ENCODE measurements around the gene TMEM213.

Gene TMEM213

DNA sequence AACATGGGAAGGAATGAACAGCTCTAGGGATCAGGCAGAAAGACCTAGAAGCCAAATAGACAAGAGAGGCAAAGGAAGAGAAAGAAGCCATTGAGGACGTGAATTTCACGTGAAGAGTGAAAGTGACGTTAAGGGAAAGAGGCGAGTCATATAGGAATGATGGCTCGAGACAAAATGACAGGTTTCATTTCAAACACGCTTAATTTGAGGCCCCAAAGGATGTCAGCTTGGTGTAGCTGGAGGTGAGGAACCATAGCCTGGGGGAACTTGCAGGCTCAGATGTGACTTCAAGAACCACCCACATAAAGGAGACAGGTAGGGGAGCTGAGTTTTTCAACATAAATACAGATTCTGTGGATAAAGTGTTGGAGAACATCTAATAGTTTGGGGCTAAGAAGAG, 84.5 kb downstream of the TMEM213 start:
- TF ChIP-seq, protein P1, sequence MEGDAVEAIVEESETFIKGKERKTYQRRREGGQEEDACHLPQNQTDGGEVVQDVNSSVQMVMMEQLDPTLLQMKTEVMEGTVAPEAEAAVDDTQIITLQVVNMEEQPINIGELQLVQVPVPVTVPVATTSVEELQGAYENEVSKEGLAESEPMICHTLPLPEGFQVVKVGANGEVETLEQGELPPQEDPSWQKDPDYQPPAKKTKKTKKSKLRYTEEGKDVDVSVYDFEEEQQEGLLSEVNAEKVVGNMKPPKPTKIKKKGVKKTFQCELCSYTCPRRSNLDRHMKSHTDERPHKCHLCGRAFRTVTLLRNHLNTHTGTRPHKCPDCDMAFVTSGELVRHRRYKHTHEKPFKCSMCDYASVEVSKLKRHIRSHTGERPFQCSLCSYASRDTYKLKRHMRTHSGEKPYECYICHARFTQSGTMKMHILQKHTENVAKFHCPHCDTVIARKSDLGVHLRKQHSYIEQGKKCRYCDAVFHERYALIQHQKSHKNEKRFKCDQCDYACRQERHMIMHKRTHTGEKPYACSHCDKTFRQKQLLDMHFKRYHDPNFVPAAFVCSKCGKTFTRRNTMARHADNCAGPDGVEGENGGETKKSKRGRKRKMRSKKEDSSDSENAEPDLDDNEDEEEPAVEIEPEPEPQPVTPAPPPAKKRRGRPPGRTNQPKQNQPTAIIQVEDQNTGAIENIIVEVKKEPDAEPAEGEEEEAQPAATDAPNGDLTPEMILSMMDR (IDR thresholded peaks at IDR 0.05; ENCODE audit: control insufficient read depth, extremely low read depth, insufficient read depth): no peak
- no peak overlapping the region for H3K4me3 ChIP-seq (ENCODE audit: low read depth, low read length)
- DNase-seq (ENCODE audit: low read depth): no peak

DNA sequence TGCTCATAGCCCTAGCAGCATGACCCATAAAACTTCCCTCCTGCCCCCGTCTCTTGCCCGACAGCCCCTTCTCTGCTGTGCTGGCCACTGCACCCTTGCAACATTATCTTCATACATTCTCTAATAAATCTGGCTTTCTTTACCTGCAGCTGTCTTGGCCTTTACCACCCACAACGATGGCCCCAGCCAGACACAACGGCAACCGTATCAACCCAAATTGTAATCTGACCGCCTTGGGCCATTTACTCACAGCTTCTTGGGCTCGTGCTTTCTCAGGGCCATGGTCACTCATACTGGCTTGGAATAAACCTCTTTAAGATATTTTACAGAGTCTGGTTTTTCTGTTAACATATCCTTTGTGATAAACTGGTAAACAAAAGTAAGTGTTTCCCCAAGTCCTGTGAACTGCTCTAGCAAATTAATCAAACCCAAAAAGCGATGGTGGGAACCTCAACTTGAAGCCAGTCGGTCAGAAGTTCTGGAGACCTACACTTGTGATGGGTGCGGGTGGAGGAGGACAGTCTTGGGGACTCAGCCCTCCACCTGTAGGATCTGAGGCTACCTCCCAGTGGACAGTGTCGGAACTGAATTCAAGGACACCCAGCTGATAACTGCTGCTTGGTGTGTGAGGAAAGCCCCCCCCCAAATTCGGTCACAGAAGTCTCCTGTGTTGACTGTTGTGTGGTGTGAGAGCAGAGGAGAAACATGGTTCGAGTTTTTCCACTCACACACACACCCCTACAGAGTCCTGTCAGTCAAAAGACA, 87.8 kb downstream of the TMEM213 start:
- no peak overlapping the region for H3K4me3 ChIP-seq (ENCODE audit: low read depth, low read length)
- DNase-seq (ENCODE audit: low read depth): no peak
- TF ChIP-seq, protein P1 (IDR thresholded peaks at IDR 0.05; ENCODE audit: control insufficient read depth, extremely low read depth, insufficient read depth): peak; percentile 31; the same call in 1 of the 2 replicates

GRCh38 chr7:138886501-138886917, 88.7 kb downstream of the TMEM213 start:
- DNase-seq (ENCODE audit: low read depth): peak; percentile 35
- no peak overlapping the region for H3K4me3 ChIP-seq (ENCODE audit: low read depth, low read length)
- TF ChIP-seq, protein P1 (IDR thresholded peaks at IDR 0.05; ENCODE audit: control insufficient read depth, extremely low read depth, insufficient read depth): peak; percentile 58

GRCh38 chr7:138887085-138887710, 89.4 kb downstream of the TMEM213 start:
- no peak for DNase-seq (ENCODE audit: low read depth)
- no peak overlapping the region for H3K4me3 ChIP-seq (ENCODE audit: low read depth, low read length)
- TF ChIP-seq, protein P1 (IDR thresholded peaks at IDR 0.05; ENCODE audit: control insufficient read depth, extremely low read depth, insufficient read depth): no peak
